Sciatic nerve (tissue), 2 donors: ENCODE data around the gene HDAC4. TPM values are rescaled to one million over a fixed set of nuclear protein-coding genes. Genes with fewer than 3 reads are reported as not detected.

ENCODE experiments used
- ATAC-seq: fragments of 200-7000 bp; cut with Tn5 transposase; one replicate; pipeline ENCODE4 v1.9.1; 2020; ENCODE audit warnings: mild to moderate bottlenecking, moderate library complexity
- DNase-seq: peaks from one replicate; pipeline ENCODE4 v3.0.0-alpha.2; 2020; ENCODE audit warnings: low spot score
- intact Hi-C: fragments of 100-400 bp; cut with DNase I; formaldehyde crosslinking; loops from one replicate; pipeline ENCODE4 v1.14.2; 2022
- total RNA-seq: library from RNA; stranded (reverse); fragmentation: NEBNext Ultra II Directional; extraction: Animal tissue kit (Norgen Biotek cat#: 25700); gene quantifications from one replicate; pipeline ENCODE4 v1.2.1, GENCODE V29; 2021
- donor health status: DM: no; HTN: no; CAD: no.
- donor health status: DM: no; HTN: no; CAD: no.

HDAC4 gene
- total RNA-seq, 1 donor from 2014 or later: 99.5 TPM

GRCh38 chr2:239155806-239156480 lies 244.9 kb downstream of the HDAC4 start:
- no peak for ATAC-seq
- DNase-seq: no peak
- intact Hi-C loops: no loop called here

GRCh38 chr2:239154971-239155805 lies 245.6 kb downstream of the HDAC4 start:
- intact Hi-C loops: no loop called here
- DNase-seq (peak; percentile 63), ATAC-seq (peak; percentile 81)

- intact Hi-C loops: no loop called here
- no peak for ATAC-seq
- peak; percentile 54 for DNase-seq
Observed at GRCh38 chr2:239153806-239154591, 246.8 kb downstream of the HDAC4 start.

GRCh38 chr2:239152916-239153305 lies 247.9 kb downstream of the HDAC4 start:
- no peak for ATAC-seq
- DNase-seq: no peak
- intact Hi-C loops: no loop called here

- ATAC-seq (no peak), DNase-seq (peak; percentile 62)
- intact Hi-C loops: no loop called here
Observed at GRCh38 chr2:239152239-239152915, 248.4 kb downstream of the HDAC4 start.

- peak; percentile 51 for DNase-seq
- intact Hi-C loops: no loop called here
- ATAC-seq: peak; percentile 82
Observed at GRCh38 chr2:239151201-239152131, 249.4 kb downstream of the HDAC4 start.

GRCh38 chr2:239150125-239151011 lies 250.5 kb downstream of the HDAC4 start:
- intact Hi-C loops: no loop called here
- ATAC-seq (no peak), DNase-seq (peak; percentile 49)

- no peak for ATAC-seq
Observed at GRCh38 chr2:239149501-239149900, 251.3 kb downstream of the HDAC4 start.

GRCh38 chr2:239148495-239149200 lies 252.2 kb downstream of the HDAC4 start:
- ATAC-seq: no peak
- peak; percentile 48 for DNase-seq
- intact Hi-C loops: no loop called here

More at GRCh38 chr2:239149501-239149900, 251.3 kb downstream of the HDAC4 start:
- peak; percentile 49 for DNase-seq
- intact Hi-C loops: no loop called here

- ATAC-seq: no peak
- intact Hi-C loops: no loop called here
- peak; percentile 47 for DNase-seq
Observed at GRCh38 chr2:239147376-239147775, 253.4 kb downstream of the HDAC4 start.

- intact Hi-C loops: no loop called here
- ATAC-seq (no peak), DNase-seq (no peak)
Observed at GRCh38 chr2:239146741-239147181, 254.1 kb downstream of the HDAC4 start.

GRCh38 chr2:239146011-239146641 lies 254.7 kb downstream of the HDAC4 start:
- intact Hi-C loops: no loop called here
- DNase-seq (no peak), ATAC-seq (no peak)

GRCh38 chr2:239145601-239146000 lies 255.2 kb downstream of the HDAC4 start:
- intact Hi-C loops: no loop called here
- DNase-seq (no peak), ATAC-seq (no peak)

GRCh38 chr2:239145106-239145505 lies 255.7 kb downstream of the HDAC4 start:
- ATAC-seq: no peak
- DNase-seq: no peak
- intact Hi-C loops: no loop called here

GRCh38 chr2:239144713-239144999 lies 256.2 kb downstream of the HDAC4 start:
- DNase-seq: no peak
- ATAC-seq: no peak
- intact Hi-C loops: no loop called here
